Keratinocyte (primary cell): ENCODE measurements around the gene TMEM248. TPM values are rescaled to one million over a fixed set of nuclear protein-coding genes. Genes with fewer than 3 reads are reported as not detected.
"Not testable (repeated sequence)": the region's sequence is repeated elsewhere in the genome, so short reads cannot be mapped to it uniquely, and the experiment has no call there.

Experiments
- DNase-seq: peaks from one replicate; pipeline ENCODE4 v3.0.0-alpha.2; 2011; ENCODE audit warnings: low read depth, missing footprints, low spot score
- FAIRE-seq: peaks from 2 replicates; lab custom pipeline; 2011; peaks lifted over from hg19 to GRCh38; lab: Jason Lieb, UNC
- H2AFZ ChIP-seq: 2 replicates; pipeline ENCODE4 v1.6.0; 2012; ENCODE audit warnings: low read length, control low read depth, inconsistent platforms; ENCODE audit not compliant: control insufficient read depth
- H3K27ac ChIP-seq: 2 replicates; pipeline ENCODE4 v1.5.1; 2011; ENCODE audit warnings: low read length; ENCODE audit not compliant: control insufficient read depth, insufficient read depth
- H3K27me3 ChIP-seq: 3 replicates; pipeline ENCODE4 v1.6.0; 2011; ENCODE audit warnings: low read length; ENCODE audit not compliant: control insufficient read depth, insufficient read depth; ENCODE audit errors: extremely low read depth
- H3K36me3 ChIP-seq, 2 experiments: 2 replicates in 1 of 2; 3 replicates in 1 of 2; pipeline ENCODE4 v1.5.1; 2011; ENCODE audit warnings: low read length in 2 of 2, mild to moderate bottlenecking in 1 of 2; ENCODE audit not compliant: control insufficient read depth in 2 of 2, insufficient read depth in 2 of 2; ENCODE audit errors: extremely low read depth in 1 of 2
- H3K4me1 ChIP-seq: 3 replicates; pipeline ENCODE4 v1.5.1; 2011; ENCODE audit warnings: low read length; ENCODE audit not compliant: control insufficient read depth, insufficient read depth; ENCODE audit errors: extremely low read depth
- H3K4me2 ChIP-seq: 3 replicates; pipeline ENCODE4 v1.6.0; 2011; ENCODE audit warnings: low read depth, low read length; ENCODE audit not compliant: control insufficient read depth, insufficient read depth; ENCODE audit errors: extremely low read depth
- H3K4me3 ChIP-seq, 3 experiments: fragments of 200-600 bp in 1 of 3; sonication (generic) in 1 of 3; 2 replicates in 2 of 3; 3 replicates in 1 of 3; pipeline ENCODE4 v1.5.1; 2011 to 2016; ENCODE audit warnings: low read length in 3 of 3, mild to moderate bottlenecking in 3 of 3, control low read depth in 2 of 3, inconsistent platforms in 1 of 3, low read depth in 1 of 3, mixed read lengths in 1 of 3, mixed run types in 1 of 3, moderate library complexity in 1 of 3; ENCODE audit not compliant: control insufficient read depth in 2 of 3, insufficient read depth in 2 of 3; ENCODE audit errors: extremely low read depth in 1 of 3
- H3K79me2 ChIP-seq: 2 replicates; pipeline ENCODE4 v1.6.0; 2012; ENCODE audit warnings: low read length; ENCODE audit not compliant: control insufficient read depth, insufficient read depth
- H3K9ac ChIP-seq: 3 replicates; pipeline ENCODE4 v1.6.0; 2011; ENCODE audit warnings: low read length; ENCODE audit not compliant: control insufficient read depth, insufficient read depth; ENCODE audit errors: extremely low read depth
- H3K9me1 ChIP-seq: 3 replicates; pipeline ENCODE4 v1.6.0; 2011; ENCODE audit warnings: low read length; ENCODE audit not compliant: control insufficient read depth, insufficient read depth; ENCODE audit errors: extremely low read depth
- H3K9me3 ChIP-seq: 2 replicates; pipeline ENCODE4 v1.5.1; 2012; ENCODE audit warnings: low read depth, low read length; ENCODE audit not compliant: control insufficient read depth
- H4K20me1 ChIP-seq: 3 replicates; pipeline ENCODE4 v1.6.0; 2011; ENCODE audit warnings: low read length; ENCODE audit not compliant: control insufficient read depth, insufficient read depth; ENCODE audit errors: extremely low read depth
- CTCF ChIP-seq, 3 experiments: IDR thresholded peaks in 1 of 3; conservative IDR thresholded peaks in 1 of 3; optimal IDR thresholded peaks in 1 of 3; 2 replicates in 2 of 3; 3 replicates in 1 of 3; pipeline versions ENCODE3 to v1.5.1; 2011; ENCODE audit warnings: low read length in 3 of 3, mild to moderate bottlenecking in 3 of 3, moderate library complexity in 2 of 3, control low read depth in 1 of 3, inconsistent platforms in 1 of 3; ENCODE audit not compliant: insufficient read depth in 2 of 3; ENCODE audit errors: extremely low read depth in 1 of 3
- EZH2 ChIP-seq: IDR thresholded peaks from one replicate; pipeline ENCODE4 v1.6.1; 2012; ENCODE audit warnings: inconsistent platforms, mild to moderate bottlenecking, low read length, moderate library complexity
- dilution Hi-C: fragments of 300-500 bp; cut with MboI; formaldehyde crosslinking; loops from one replicate; pipeline ENCODE4 v1.7.0; 2020; ENCODE audit warnings: low sequenced_read_pairs; ENCODE audit not compliant: extremely low pct_ligation_motif_present
- polyA plus RNA-seq, 5 experiments: library from polyadenylated mRNA; depleted of rRNA in 3 of 5; stranded (reverse) in 3 of 5; stranded (forward) in 1 of 5; unstranded in 1 of 5; fragments of >200 nt; gene quantifications; 1 replicate in 1 of 5; 2 replicates in 3 of 5; 3 replicates in 1 of 5; pipeline versions ENCODE4 v1.2.1 to v1.2.3, GENCODE V29; 2011 to 2012; ENCODE audit warnings: missing spikeins in 2 of 5, low read depth in 1 of 5, low replicate concordance in 1 of 5

Gene TMEM248
- polyA plus RNA-seq, 1 donor (not counting 4 experiments of a cell fraction or from before 2014, with no cell fraction given): 70.2 TPM

- dilution Hi-C loops: no loop called here
- Histone ChIP-seq H3K27me3 (no peaks in the 10 kb centered on the region), H4K20me1 (no peaks in the 10 kb centered on the region), H3K9me1 (no peaks in the 10 kb centered on the region), H3K27ac (no peak overlapping the region), H3K9ac (no peak overlapping the region), H2AFZ (no peak overlapping the region), H3K4me3 (no peak overlapping the region), H3K79me2 (no peaks in the 10 kb centered on the region), H3K4me1 (no peaks in the 10 kb centered on the region), H3K4me2 (no peak overlapping the region), H3K9me3 (no peaks in the 10 kb centered on the region), H3K36me3 (peaks cover 0 to 1% of the 10 kb centered on the region in 2 experiments)
- TF ChIP-seq CTCF (optimal IDR thresholded peaks at IDR 0.05 in 1 of 3, IDR thresholded peaks at IDR 0.05 in 1 of 3, conservative IDR thresholded peaks at IDR 0.05 in 1 of 3; ENCODE audit: extremely low read depth in 1 of 3, insufficient read depth in 2 of 3, low read length in 3 of 3) (no peak), EZH2 (no peak)
- FAIRE-seq: no peak
- no peak for DNase-seq
Observed at GRCh38 chr7:66877577-66878300, 43.3 kb upstream of the TMEM248 start.

GRCh38 chr7:66878301-66878685 lies 42.7 kb upstream of the TMEM248 start:
- H3K4me1 ChIP-seq, H3K27me3 ChIP-seq, H3K27ac ChIP-seq, H3K4me2 ChIP-seq, H3K4me3 ChIP-seq, FAIRE-seq, H3K9ac ChIP-seq, H3K9me3 ChIP-seq, H3K79me2 ChIP-seq, DNase-seq, H3K36me3 ChIP-seq, dilution Hi-C loops, H2AFZ ChIP-seq, H4K20me1 ChIP-seq, H3K9me1 ChIP-seq: not testable (repeated sequence)

GRCh38 chr7:66880053-66880452 lies 41.0 kb upstream of the TMEM248 start:
- dilution Hi-C loops: no loop called here
- H3K4me2 ChIP-seq: no peak overlapping the region

More at GRCh38 chr7:66880053-66880452, 41.0 kb upstream of the TMEM248 start:
- no peak for TF ChIP-seq CTCF (optimal IDR thresholded peaks at IDR 0.05 in 1 of 3, IDR thresholded peaks at IDR 0.05 in 1 of 3, conservative IDR thresholded peaks at IDR 0.05 in 1 of 3; ENCODE audit: extremely low read depth in 1 of 3, insufficient read depth in 2 of 3, low read length in 3 of 3)
- no peak for TF ChIP-seq EZH2
- DNase-seq (no peak), FAIRE-seq (no peak)
- Histone ChIP-seq H3K27me3 (no peaks in the 10 kb centered on the region), H3K9ac (no peak overlapping the region), H4K20me1 (no peaks in the 10 kb centered on the region), H3K4me1 (peaks cover 5% of the 10 kb centered on the region), H3K36me3 (peaks cover 0 to 1% of the 10 kb centered on the region in 2 experiments), H3K79me2 (no peaks in the 10 kb centered on the region), H3K9me3 (no peaks in the 10 kb centered on the region), H3K4me3 (no peak overlapping the region), H3K27ac (no peak overlapping the region), H3K9me1 (no peaks in the 10 kb centered on the region), H2AFZ (no peak overlapping the region)
